Gastroesophageal sphincter (tissue), 3 donors: ENCODE data around the gene GAL3ST1.

Source experiments
- CTCF ChIP-seq, 4 experiments: fragments of 200-600 bp in 2 of 4; fragments of 450-650 bp in 2 of 4; sonication (generic) in 1 of 4; IDR thresholded peaks; one replicate each; pipeline ENCODE4 v1.5.1; 2017 to 2019; ENCODE audit warnings: antibody characterized with exemption in 4 of 4, mild to moderate bottlenecking in 2 of 4, moderate library complexity in 2 of 4
- EP300 ChIP-seq: sonication (generic); formaldehyde crosslinking; IDR thresholded peaks from one replicate; pipeline ENCODE4 v1.6.1; 2017; ENCODE audit warnings: antibody characterized with exemption, mild to moderate bottlenecking

GRCh38 chr22:30539368-30539767, 35.1 kb downstream of the GAL3ST1 start:
- TF ChIP-seq EP300 (no peak), CTCF (IDR thresholded peaks at IDR 0.05) (no peak)
